Neural cell (in vitro differentiated cells): ENCODE measurements around the gene VPS13D.

Experiments used
- CTCF ChIP-seq: fragments of 450-650 bp; IDR thresholded peaks from 2 replicates; pipeline ENCODE4 v1.5.1; 2014; ENCODE audit warnings: antibody characterized with exemption, mild to moderate bottlenecking, moderate library complexity; ENCODE audit not compliant: poor library complexity, severe bottlenecking
- EP300 ChIP-seq: fragments of 450-650 bp; conservative IDR thresholded peaks from 2 replicates; pipeline ENCODE4 v1.6.1; 2014; ENCODE audit warnings: antibody characterized with exemption, mild to moderate bottlenecking, moderate library complexity; ENCODE audit not compliant: poor library complexity, severe bottlenecking
- REST ChIP-seq: IDR thresholded peaks from 2 replicates; pipeline ENCODE4 v1.6.1; 2012; ENCODE audit warnings: borderline replicate concordance
- SMC3 ChIP-seq: fragments of 450-650 bp; conservative IDR thresholded peaks from 2 replicates; pipeline ENCODE4 v1.6.1; 2014; ENCODE audit warnings: antibody characterized with exemption, mild to moderate bottlenecking, moderate library complexity; ENCODE audit not compliant: poor library complexity
- TAF1 ChIP-seq: IDR thresholded peaks from 2 replicates; pipeline ENCODE4 v1.6.1; 2012; ENCODE audit warnings: low read depth

- TF ChIP-seq CTCF: no peak
- TF ChIP-seq EP300: no peak
- TF ChIP-seq TAF1: no peak
- TF ChIP-seq REST: no peak
- no peak for TF ChIP-seq SMC3
These were observed 218.9 kb downstream of the VPS13D start for GRCh38 chr1:12448746-12449177.
